MCF 10A (cell line): ENCODE results near the gene ZNF304. TPM values are rescaled to one million over a fixed set of nuclear protein-coding genes. Genes with fewer than 3 reads are reported as not detected.

ENCODE experiments used
- BruUV-seq: library from RNA; stranded (reverse); fragments of 400-500 nt; replicated peaks from 2 replicates; lab custom pipeline; 2021; lab: Mats Ljungman, UMichigan
- CTCF ChIA-PET: fragments of 300-600 bp; sonication (Branson Sonifier 250); formaldehyde crosslinking; extraction: SDS; loops from one replicate; lab custom pipeline; 2021; ENCODE audit warnings: antibody characterized with exemption, inconsistent platforms; lab: Yijun Ruan, JAX
- POLR2A ChIA-PET: fragments of 300-600, 350-650 bp; sonication (Branson Sonifier 250); formaldehyde crosslinking; extraction: SDS; loops from one replicate; lab custom pipeline; 2020; ENCODE audit warnings: antibody characterized with exemption, inconsistent platforms; lab: Yijun Ruan, JAX
- DNase-seq: peaks from one replicate; pipeline ENCODE4 v3.0.0-alpha.2; 2018; ENCODE audit not compliant: unreplicated experiment
- H3K27ac Mint-ChIP-seq: one replicate; pipeline ENCODE4 v1.8.0; 2022; ENCODE audit warnings: mild to moderate bottlenecking, low read depth, mixed read lengths; ENCODE audit not compliant: unreplicated experiment
- H3K27me3 Mint-ChIP-seq: one replicate; pipeline ENCODE4 v1.8.0; 2022; ENCODE audit warnings: mixed read lengths; ENCODE audit not compliant: insufficient read depth, unreplicated experiment
- H3K36me3 Mint-ChIP-seq: one replicate; pipeline ENCODE4 v1.8.0; 2022; ENCODE audit warnings: mild to moderate bottlenecking, moderate library complexity, mixed read lengths; ENCODE audit not compliant: insufficient read depth, unreplicated experiment
- H3K4me1 Mint-ChIP-seq: one replicate; pipeline ENCODE4 v1.8.0; 2022; ENCODE audit warnings: mixed read lengths; ENCODE audit not compliant: insufficient read depth, unreplicated experiment
- H3K4me3 Mint-ChIP-seq: one replicate; pipeline ENCODE4 v1.8.0; 2022; ENCODE audit warnings: mild to moderate bottlenecking, moderate library complexity, mixed read lengths; ENCODE audit not compliant: unreplicated experiment
- H3K9me3 Mint-ChIP-seq: one replicate; pipeline ENCODE4 v1.8.0; 2022; ENCODE audit warnings: mixed read lengths; ENCODE audit not compliant: unreplicated experiment
- CTCF ChIP-seq: fragments of 200-600 bp; IDR thresholded peaks from one replicate; pipeline ENCODE4 v1.8.0; 2022; ENCODE audit warnings: antibody characterized with exemption, mild to moderate bottlenecking; ENCODE audit not compliant: unreplicated experiment
- intact Hi-C: fragments of 100-400 bp; cut with micrococcal nuclease; formaldehyde crosslinking; loops from 2 replicates; pipeline ENCODE4 v1.14.1; 2022
- total RNA-seq: library from RNA; stranded (reverse); gene quantifications from 2 replicates; pipeline ENCODE4 v1.2.3, GENCODE V29; 2022

The ZNF304 gene
- total RNA-seq, 1 experiment from 2014 or later: 7.0 TPM

GRCh38 chr19:57362419-57362818, 11.3 kb downstream of the ZNF304 start:
- no peaks in the 10 kb centered on the region for H3K9me3 Mint-ChIP-seq
- H3K27ac Mint-ChIP-seq: peak overlapping the region; percentile 99
- H3K4me3 Mint-ChIP-seq: peak overlapping the region; percentile 98
- CTCF ChIA-PET: interaction anchor here (0.6 kb wide), 2 partner anchors 12 to 124 kb away, joined by 4 to 5 read pairs; partner anchors contain the start of gene ZNF304
- no peaks in the 10 kb centered on the region for H3K27me3 Mint-ChIP-seq
- no peak for DNase-seq
- TF ChIP-seq CTCF: no peak
- peaks cover 8% of the 10 kb centered on the region for H3K4me1 Mint-ChIP-seq
- POLR2A ChIA-PET: interaction anchor here (0.5 to 2.8 kb wide), 16 partner anchors 11 to 1000 kb away, joined by 3 to 29 read pairs (median 5); partner anchors contain the start of genes ZNF211, ZNF304, ZNF548 and ZNF749
- no TSS peak for BruUV-seq
- H3K36me3 Mint-ChIP-seq: peaks cover 31% of the 10 kb centered on the region
- intact Hi-C loops: loop anchor here (2.0 kb wide), 1 partner anchor 84 kb away; no protein-coding TSS in a partner anchor

- Mint-ChIP-seq H3K36me3 (peaks cover 30% of the 10 kb centered on the region), H3K27ac (peak within 1 kb of the TSS; percentile 99), H3K4me3 (peak within 1 kb of the TSS; percentile 98), H3K4me1 (peaks cover 8% of the 10 kb centered on the region), H3K9me3 (no peaks in the 10 kb centered on the region), H3K27me3 (no peaks in the 10 kb centered on the region)
- ChIA-PET CTCF (interaction anchor here (0.6 to 0.7 kb wide), 3 partner anchors 12 to 505 kb away, joined by 3 to 5 read pairs (median 4); partner anchors contain the start of gene ZNF304), POLR2A (interaction anchor here (0.5 to 2.8 kb wide), 21 partner anchors 12 to 1067 kb away, joined by 3 to 29 read pairs (median 4); partner anchors contain the start of genes ZNF211, ZNF304, ZNF548 and ZNF749)
- DNase-seq: peak; percentile 99
- no peak for TF ChIP-seq CTCF
- intact Hi-C loops: loop anchor here (1.0 to 2.0 kb wide), 2 partner anchors 84 to 172 kb away; partner anchors contain the start of gene ZNF264
- BruUV-seq: no TSS peak
Measured at GRCh38 chr19:57362997-57363687, 12.1 kb downstream of the ZNF304 start, which contains the start of the genes TRAPPC2B and ZNF547. Gene TRAPPC2B (plus strand): TSS chr19:57363551. CDS start chr19:57364834, 1,283 bp downstream. Gene ZNF547 (plus strand): TSS chr19:57363551. CDS start chr19:57368556, 5,005 bp downstream.

DNA sequence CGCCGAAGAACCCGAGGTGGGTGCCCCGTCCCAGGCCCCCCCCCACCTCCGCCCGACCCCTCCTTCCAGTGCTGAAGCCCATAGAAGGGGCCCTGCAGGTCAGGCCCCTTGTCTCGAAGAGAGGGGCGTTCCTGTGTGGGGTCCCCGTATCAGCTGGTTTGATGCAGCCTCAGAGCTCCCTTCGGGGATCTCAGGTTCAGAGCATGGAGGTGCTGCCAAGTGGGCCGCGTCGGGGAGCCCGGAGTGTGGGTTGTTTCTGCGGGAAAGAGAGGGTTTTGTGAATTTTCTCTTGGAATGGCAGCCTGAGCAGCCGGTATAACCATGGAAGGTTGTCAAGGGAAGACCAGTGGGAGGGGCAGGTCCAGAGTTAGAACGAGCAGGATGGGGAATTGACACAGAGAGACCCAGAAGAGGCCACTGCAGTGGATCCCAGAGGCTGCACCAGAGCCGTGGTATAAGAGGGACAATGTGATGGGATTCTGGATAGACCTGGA, 12.7 kb downstream of the ZNF304 start:
- Mint-ChIP-seq H3K9me3 (no peaks in the 10 kb centered on the region), H3K36me3 (peaks cover 24% of the 10 kb centered on the region), H3K4me1 (peaks cover 8% of the 10 kb centered on the region), H3K4me3 (peak overlapping the region; percentile 98), H3K27ac (peak overlapping the region; percentile 99), H3K27me3 (no peaks in the 10 kb centered on the region)
- DNase-seq: no peak
- TF ChIP-seq CTCF: no peak
- intact Hi-C loops: loop anchor here (1.0 to 2.0 kb wide), 2 partner anchors 85 to 172 kb away; partner anchors contain the start of gene ZNF264
- ChIA-PET POLR2A (interaction anchor here (0.7 to 2.8 kb wide), 13 partner anchors 13 to 194 kb away, joined by 3 to 29 read pairs (median 7); partner anchors contain the start of genes ZNF304, ZNF548 and ZNF749), CTCF (no interaction called here)
- no TSS peak for BruUV-seq
